HCT116 (cell line): ENCODE data around the gene DDX1.

Experiments used
- CEBPB ChIP-seq: IDR thresholded peaks from 2 replicates; pipeline ENCODE4 v1.6.1; 2012; ENCODE audit warnings: low read depth
- CTCF ChIP-seq, 3 experiments: fragments of 200-600 bp in 1 of 3; sonication (generic) in 1 of 3; IDR thresholded peaks in 2 of 3; conservative IDR thresholded peaks in 1 of 3; 2 replicates each; pipeline ENCODE4 v1.5.1; 2012 to 2017; ENCODE audit warnings: low read depth in 2 of 3, low read length in 2 of 3, antibody characterized with exemption in 1 of 3, borderline replicate concordance in 1 of 3, control low read depth in 1 of 3, mild to moderate bottlenecking in 1 of 3, mixed read lengths in 1 of 3, mixed run types in 1 of 3, moderate library complexity in 1 of 3; ENCODE audit not compliant: insufficient read depth in 1 of 3
- EZH2phosphoT487 ChIP-seq: fragments of 200-600 bp; IDR thresholded peaks from 2 replicates; pipeline ENCODE4 v1.6.1; 2018; ENCODE audit warnings: antibody characterized with exemption, borderline replicate concordance
- JUND ChIP-seq: IDR thresholded peaks from 2 replicates; pipeline ENCODE4 v1.6.1; 2012
- MAX ChIP-seq: IDR thresholded peaks from 2 replicates; pipeline ENCODE4 v1.6.1; 2012
- POLR2A ChIP-seq: IDR thresholded peaks from 2 replicates; pipeline ENCODE4 v1.7.0; 2011; ENCODE audit warnings: borderline replicate concordance; ENCODE audit not compliant: insufficient read depth, insufficient read length; ENCODE audit errors: extremely low read depth
- RAD21 ChIP-seq: IDR thresholded peaks from 2 replicates; pipeline ENCODE4 v1.6.1; 2012; ENCODE audit warnings: low read depth, mild to moderate bottlenecking
- YY1 ChIP-seq: IDR thresholded peaks from 2 replicates; pipeline ENCODE4 v1.6.1; 2011; ENCODE audit warnings: low read length, low read depth, moderate library complexity, mild to moderate bottlenecking; ENCODE audit not compliant: insufficient replicate concordance; ENCODE audit errors: extremely low read depth
- ZNF274 ChIP-seq: fragments of 200-500 bp; sonication (Bioruptor generic); IDR thresholded peaks from 2 replicates; pipeline ENCODE4 v1.6.1; 2014; ENCODE audit warnings: mild to moderate bottlenecking, low read depth, low read length, inconsistent platforms

GRCh38 chr2:15672961-15673918 lies 81.6 kb downstream of the DDX1 start:
- TF ChIP-seq CTCF (IDR thresholded peaks at IDR 0.05 in 2 of 3, conservative IDR thresholded peaks at IDR 0.05 in 1 of 3; ENCODE audit: borderline replicate concordance in 1 of 3, insufficient read depth in 1 of 3, low read depth in 2 of 3, low read length in 2 of 3), result no peak
- TF ChIP-seq POLR2A, result no peak
- no peak for TF ChIP-seq CEBPB
- no peak for TF ChIP-seq RAD21
- TF ChIP-seq EZH2phosphoT487, result no peak
- no peak for TF ChIP-seq YY1
- no peak for TF ChIP-seq ZNF274
- no peak for TF ChIP-seq JUND
- TF ChIP-seq MAX, result no peak
